Measurements from ENCODE around the gene FAT1. TPM values are rescaled to one million over a fixed set of nuclear protein-coding genes. Genes with fewer than 3 reads are reported as not detected.

FAT1 gene
- total and polyA plus RNA-seq, 8 donors, result 8.2 to 272 (median 60.4) TPM

DNA sequence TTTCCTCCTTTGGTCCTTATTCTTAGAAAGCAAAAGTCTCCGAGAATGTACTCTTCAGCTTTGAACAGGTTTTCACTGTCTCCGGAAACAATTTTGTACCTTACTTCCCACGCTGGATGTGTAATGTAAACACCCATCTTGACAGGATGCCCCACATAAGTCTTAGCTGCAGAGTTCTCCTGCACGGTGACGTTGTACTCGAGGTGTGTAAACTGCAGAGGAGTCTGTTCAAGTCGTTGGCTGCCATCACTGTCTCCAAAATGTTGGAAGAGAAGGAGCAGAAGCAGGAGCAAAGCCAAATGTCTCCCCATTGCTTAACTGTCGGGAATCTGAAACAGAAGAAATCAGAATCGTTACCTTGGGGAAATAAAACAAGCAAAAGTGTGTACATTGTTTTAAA is 14.1 kb downstream of the FAT1 start:
- Histone ChIP-seq H3K9me3 (no peaks in the 10 kb centered on the region), H3K4me3 (no peak overlapping the region), H3K36me3 (peaks cover 4 to 31% (median 28%) of the 10 kb centered on the region in 4 donors), H3K27ac (no peak overlapping the region), H3K27me3 (no peaks in the 10 kb centered on the region), H3K4me1 (peaks cover under 1 to 32% (median 8%) of the 10 kb centered on the region in 4 donors)
- intact Hi-C loops (cut with DNase I; ENCODE audit: low total_unique reads), result no loop called here
- WGBS, 5 donors, result 64 to 79% (median 67%) methylated on average over 9 of the region's 9 CpGs
- TF ChIP-seq EP300 (IDR thresholded peaks at IDR 0.05) (no peak), POLR2A (IDR thresholded peaks at IDR 0.05) (no peak), POLR2AphosphoS5 (IDR thresholded peaks at IDR 0.05) (no peak)
- TF ChIP-seq, protein P1, sequence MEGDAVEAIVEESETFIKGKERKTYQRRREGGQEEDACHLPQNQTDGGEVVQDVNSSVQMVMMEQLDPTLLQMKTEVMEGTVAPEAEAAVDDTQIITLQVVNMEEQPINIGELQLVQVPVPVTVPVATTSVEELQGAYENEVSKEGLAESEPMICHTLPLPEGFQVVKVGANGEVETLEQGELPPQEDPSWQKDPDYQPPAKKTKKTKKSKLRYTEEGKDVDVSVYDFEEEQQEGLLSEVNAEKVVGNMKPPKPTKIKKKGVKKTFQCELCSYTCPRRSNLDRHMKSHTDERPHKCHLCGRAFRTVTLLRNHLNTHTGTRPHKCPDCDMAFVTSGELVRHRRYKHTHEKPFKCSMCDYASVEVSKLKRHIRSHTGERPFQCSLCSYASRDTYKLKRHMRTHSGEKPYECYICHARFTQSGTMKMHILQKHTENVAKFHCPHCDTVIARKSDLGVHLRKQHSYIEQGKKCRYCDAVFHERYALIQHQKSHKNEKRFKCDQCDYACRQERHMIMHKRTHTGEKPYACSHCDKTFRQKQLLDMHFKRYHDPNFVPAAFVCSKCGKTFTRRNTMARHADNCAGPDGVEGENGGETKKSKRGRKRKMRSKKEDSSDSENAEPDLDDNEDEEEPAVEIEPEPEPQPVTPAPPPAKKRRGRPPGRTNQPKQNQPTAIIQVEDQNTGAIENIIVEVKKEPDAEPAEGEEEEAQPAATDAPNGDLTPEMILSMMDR (IDR thresholded peaks at IDR 0.05), result no peak
- no peak for DNase-seq

DNA sequence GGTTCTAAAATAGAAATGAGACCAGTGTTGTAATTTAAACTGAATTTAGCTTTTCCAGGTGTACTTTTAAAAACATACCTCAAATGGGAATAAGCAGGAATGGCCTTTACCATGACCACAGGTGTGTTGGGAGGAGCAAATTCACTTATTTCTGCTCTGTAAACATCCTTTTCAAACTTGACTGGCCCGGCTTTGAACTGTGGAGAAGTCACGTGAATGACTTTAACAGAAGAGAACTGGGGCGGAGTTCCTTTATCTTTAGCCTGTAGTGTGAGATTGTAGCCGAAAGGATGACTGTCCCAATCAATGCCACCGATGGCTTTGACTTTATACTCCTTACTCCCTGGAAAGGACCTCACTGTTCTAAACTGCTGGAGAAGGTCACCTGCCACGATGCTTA is 15.1 kb downstream of the FAT1 start:
- no peak for TF ChIP-seq EP300 (IDR thresholded peaks at IDR 0.05)
- TF ChIP-seq POLR2AphosphoS5 (IDR thresholded peaks at IDR 0.05), result no peak
- TF ChIP-seq, protein P1 (IDR thresholded peaks at IDR 0.05), result no peak
- TF ChIP-seq POLR2A (IDR thresholded peaks at IDR 0.05), result no peak
- no peaks in the 10 kb centered on the region for H3K27me3 ChIP-seq
- no peaks in the 10 kb centered on the region for H3K9me3 ChIP-seq
- H3K4me3 ChIP-seq, result no peak overlapping the region
- peaks cover 4 to 31% (median 28%) of the 10 kb centered on the region in 4 donors for H3K36me3 ChIP-seq
- no peak for DNase-seq
- 53 to 65% (median 61%) methylated on average over 6 of the region's 6 CpGs for WGBS, 5 donors
- H3K4me1 ChIP-seq, result peaks cover 5 to 42% (median 16%) of the 10 kb centered on the region in 4 donors
- intact Hi-C loops (cut with DNase I; ENCODE audit: low total_unique reads), result no loop called here
- H3K27ac ChIP-seq, result no peak overlapping the region

DNA sequence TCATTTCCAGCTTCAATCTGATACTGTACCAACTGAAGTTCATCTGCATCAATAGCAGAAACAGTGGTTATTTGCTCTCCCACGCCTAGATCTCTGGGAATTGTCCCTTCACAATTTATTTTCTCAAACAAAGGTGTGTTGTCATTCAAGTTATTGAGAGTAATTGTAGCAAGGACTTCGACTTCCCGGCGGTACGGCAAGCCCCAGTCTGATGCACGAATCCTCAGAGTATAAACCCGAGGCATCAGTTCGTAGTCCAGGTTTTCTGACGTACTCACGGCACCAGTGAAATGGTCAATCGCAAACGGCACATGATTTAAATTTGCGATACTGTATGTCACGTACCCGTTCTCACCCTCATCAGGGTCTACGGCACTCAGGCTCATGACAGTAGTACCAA is 15.7 kb downstream of the FAT1 start:
- Histone ChIP-seq H3K4me1 (peaks cover 8 to 48% (median 20%) of the 10 kb centered on the region in 4 donors), H3K9me3 (no peaks in the 10 kb centered on the region), H3K4me3 (no peak overlapping the region), H3K27ac (no peak overlapping the region), H3K36me3 (peaks cover 4 to 31% (median 28%) of the 10 kb centered on the region in 4 donors), H3K27me3 (no peaks in the 10 kb centered on the region)
- no peak for DNase-seq
- TF ChIP-seq POLR2A (IDR thresholded peaks at IDR 0.05) (no peak), POLR2AphosphoS5 (IDR thresholded peaks at IDR 0.05) (no peak), EP300 (IDR thresholded peaks at IDR 0.05) (no peak)
- TF ChIP-seq, protein P1 (IDR thresholded peaks at IDR 0.05), result no peak
- intact Hi-C loops (cut with DNase I; ENCODE audit: low total_unique reads), result no loop called here
- 88 to 97% (median 90%) methylated on average over 13 to 16 of the region's 16 CpGs for WGBS, 5 donors

DNA sequence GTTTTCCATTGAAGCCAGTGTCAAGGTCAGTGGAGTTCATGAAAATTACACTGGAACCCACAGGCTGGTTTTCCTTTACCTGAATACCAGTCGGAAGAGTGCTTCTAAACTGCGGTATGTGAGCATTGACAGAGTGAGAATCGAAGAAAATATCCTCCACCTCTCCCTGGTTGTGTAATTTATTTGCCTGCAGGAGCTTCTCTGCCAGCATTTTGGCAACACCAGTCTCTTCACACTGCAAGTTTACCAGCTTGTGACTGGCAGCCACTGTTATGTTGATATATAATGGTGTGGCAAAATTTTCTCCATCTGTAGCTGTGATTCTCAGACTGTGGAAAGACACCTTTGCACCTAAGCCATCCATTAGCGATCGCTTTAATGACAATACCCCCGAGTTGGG is 16.1 kb downstream of the FAT1 start:
- DNase-seq, result no peak
- Histone ChIP-seq H3K4me1 (peaks cover 9 to 52% (median 22%) of the 10 kb centered on the region in 4 donors), H3K27me3 (no peaks in the 10 kb centered on the region), H3K36me3 (peaks cover 4 to 31% (median 28%) of the 10 kb centered on the region in 4 donors), H3K4me3 (no peak overlapping the region), H3K9me3 (no peaks in the 10 kb centered on the region), H3K27ac (no peak overlapping the region)
- TF ChIP-seq, protein P1 (IDR thresholded peaks at IDR 0.05), result no peak
- TF ChIP-seq POLR2AphosphoS5 (IDR thresholded peaks at IDR 0.05) (no peak), POLR2A (IDR thresholded peaks at IDR 0.05) (no peak), EP300 (IDR thresholded peaks at IDR 0.05) (no peak)
- WGBS, 5 donors, result 88 to 97% (median 90%) methylated on average over 6 of the region's 6 CpGs
- intact Hi-C loops (cut with DNase I; ENCODE audit: low total_unique reads), result no loop called here
